GM18907 (cell line): ENCODE data around the gene LSP1.
"Not testable (repeated sequence)": the region's sequence is repeated elsewhere in the genome, so short reads cannot be mapped to it uniquely, and the experiment has no call there.

ENCODE experiments used
- ATAC-seq: cut with Tn5 transposase; IDR thresholded peaks from one replicate; pipeline ENCODE4 v1.9.1; 2021; ENCODE audit warnings: mild to moderate bottlenecking, moderate library complexity; ENCODE audit not compliant: unreplicated experiment

The LSP1 gene

DNA sequence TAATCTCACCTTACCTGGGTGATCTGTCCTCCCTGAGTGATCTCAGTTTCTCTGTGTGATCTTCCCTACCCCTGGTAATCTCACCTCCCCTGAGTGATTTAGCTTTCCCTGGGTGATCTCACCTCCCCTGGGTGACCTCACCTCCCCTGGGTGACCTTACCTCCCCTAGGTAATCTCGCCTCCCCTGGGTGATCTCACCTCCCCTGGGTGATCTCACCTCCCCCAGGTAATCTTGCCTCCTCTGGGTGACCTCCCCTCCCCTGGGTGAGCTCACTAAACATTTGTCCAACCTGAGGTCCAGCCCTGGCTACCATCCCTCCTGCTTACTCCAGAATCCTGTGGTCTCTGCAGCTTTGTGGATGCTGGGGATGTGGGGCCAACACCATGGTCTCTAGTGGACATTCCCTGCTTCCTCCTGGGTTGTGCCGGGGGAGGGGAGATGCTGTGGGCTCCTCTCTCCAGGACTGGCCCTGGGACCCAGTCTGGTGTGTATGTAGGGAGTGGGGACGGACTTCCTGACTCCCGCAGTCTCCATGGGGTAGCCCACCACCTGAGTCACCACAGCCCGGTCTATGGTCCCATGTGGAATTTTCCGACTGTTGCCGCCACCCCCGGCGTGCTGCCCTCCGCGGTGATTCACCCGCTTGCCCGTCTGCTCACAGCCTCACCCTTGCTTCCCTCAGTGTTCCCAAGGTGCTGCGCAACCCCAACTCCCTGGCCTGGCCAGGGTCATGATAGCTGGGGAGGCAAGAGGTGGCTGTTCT, 9.9 kb downstream of the LSP1 start:
- ATAC-seq = no peak

DNA sequence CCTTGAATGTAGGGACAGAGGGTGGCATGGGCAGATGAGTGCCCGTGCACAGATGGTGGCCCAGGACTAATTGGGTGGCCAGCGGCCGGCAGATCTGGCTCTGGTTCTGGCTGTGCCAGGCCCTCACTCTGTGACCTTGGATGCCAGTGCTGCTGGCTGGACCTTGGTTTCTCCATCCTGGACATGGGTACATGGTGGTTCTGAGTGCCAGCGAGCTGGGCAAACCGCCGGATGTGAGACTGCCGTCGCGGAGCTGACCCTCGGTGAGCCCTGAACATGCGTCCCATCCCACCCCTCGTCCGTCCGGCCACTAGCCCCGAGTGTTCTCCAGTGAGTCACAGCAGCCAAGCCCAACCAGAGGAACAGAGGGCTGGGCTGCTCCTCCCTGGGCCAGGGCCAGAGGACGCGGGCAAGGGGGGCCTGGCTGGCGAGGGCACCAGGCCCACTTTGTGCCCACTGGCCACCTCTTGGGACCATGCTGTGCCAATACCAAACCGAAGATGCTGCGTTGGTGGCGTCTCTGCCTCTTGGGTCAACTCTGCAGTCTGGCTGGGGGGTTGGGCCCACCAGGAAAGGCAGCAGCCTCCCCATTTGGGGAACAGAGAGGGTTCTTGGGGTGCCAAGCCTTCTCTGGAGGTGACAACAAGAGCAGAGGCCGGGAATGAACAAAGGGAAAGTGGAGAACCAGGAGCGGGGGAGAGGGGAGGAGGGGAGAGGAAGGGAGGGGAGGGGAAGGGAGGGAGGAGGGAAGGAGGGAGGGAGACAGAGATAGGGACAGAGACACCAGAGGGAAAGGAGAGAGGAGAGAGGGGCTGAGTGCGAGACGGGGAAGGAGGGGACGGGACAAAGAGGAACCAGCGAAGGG, 10.7 kb downstream of the LSP1 start:
- no peak for ATAC-seq

DNA sequence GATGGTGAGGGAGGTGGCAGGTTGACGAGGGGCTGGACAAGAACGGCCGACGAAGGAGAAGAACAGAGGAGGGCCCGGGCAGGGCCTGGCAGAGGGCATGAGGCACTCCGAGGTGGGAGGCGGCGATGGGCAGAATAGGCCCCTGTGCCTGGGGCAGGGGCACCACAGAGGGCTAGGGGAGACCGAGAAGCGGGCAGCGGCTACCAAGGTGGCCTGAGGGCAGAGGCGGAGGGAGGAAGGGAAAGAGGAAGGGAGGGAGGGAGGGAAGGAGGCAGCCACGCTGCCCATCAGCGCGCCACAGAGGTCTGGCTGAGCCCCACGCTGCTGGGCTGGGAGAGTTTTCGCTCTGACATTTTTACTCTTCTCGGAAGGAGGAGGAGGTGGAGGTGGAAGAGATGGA, 11.3 kb downstream of the LSP1 start:
- no peak for ATAC-seq

DNA sequence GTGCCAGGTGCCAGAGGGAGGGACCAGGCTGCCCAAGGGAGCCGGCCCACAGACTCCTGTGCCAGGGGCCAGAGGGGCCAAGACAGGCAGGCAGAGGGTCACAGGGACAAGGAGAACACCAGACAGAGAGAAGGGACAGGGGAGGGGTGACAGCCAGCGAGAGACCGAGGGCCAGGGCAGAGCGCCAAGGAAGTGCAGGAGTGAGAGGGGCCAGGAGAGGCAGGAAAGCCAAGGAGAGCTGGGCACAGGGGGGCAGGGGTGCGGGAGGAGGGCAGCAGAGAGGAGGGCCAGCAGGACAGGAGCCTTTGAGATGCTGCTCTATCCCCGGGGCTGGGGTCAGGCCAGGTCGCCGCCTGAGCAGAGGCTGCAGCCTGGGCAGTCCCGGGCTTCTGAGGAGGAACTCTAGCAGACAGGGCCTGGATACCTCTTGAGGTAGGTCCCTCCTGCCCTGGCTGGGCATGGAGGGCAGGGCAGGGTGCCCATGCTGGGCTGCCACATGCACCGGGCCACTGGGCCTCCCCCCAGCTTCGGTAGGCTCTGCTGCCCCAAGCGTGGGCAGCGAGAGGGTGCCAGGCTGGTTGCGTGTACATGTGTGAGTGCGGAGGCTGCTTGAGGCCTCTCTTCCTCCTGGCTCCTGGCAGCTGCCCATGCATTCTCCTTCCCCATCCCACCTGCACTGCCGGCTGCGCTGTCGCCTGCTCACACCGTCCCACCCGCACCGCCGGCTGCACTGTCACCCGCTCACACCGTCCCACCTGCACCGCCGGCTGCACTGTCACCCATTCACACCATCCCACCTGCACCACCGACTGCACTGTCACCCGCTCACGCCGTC, 12.2 kb downstream of the LSP1 start:
- ATAC-seq = no peak

DNA sequence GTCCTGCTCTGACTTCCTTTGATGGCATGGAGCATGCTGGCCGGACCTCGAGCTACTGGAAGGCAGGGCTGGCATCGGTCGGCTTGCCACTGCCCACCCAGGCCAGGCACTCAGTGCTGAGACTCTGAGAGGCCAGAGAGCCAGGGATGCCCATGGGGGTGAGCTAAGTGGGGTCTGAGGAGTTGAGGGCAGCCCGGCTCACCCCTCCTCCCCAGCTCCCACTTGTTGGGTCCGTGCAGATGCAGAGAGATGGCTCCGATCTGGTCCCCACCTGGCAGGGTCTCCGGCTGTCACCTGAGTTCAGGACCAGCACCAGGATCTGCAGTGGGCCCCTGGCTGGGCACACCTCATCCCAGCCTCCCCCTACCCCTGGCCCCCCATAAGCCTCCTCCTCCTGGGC, 13.3 kb downstream of the LSP1 start:
- no peak for ATAC-seq

- no peak for ATAC-seq
Observed at GRCh38 chr11:1866776-1867175, 13.9 kb downstream of the LSP1 start.

GRCh38 chr11:1867381-1867780, 14.5 kb downstream of the LSP1 start:
- ATAC-seq = no peak

DNA sequence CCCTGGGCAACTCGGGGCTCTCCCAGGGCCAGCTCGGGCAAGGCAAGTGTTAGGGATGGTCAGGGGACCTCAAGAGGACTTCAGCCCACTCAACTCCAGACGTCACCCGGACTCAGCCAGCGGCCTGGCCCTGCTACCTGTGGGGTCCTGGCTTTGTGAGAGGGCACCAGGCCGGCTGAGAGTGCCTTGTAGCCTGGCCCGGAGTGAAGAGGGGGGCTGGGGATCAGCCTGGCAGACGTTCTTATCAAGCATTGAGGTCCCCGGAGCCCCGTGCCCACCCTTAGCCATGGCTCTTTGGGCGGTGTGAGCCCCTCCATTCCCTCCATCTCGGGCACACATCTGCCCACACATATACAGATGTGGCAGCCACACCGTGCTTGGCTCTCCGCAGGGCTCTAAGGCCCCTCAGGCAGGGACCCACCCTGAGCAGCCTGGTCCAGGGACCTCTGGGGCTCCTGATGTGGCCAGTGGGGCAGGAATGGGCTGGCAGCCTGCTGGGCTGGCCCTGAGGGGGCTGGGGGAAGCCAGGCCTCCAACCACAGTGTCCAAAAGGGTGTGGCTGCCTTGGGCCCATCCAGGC, 15.3 kb downstream of the LSP1 start:
- no peak for ATAC-seq

- no peak for ATAC-seq
Observed at GRCh38 chr11:1868636-1869291, 15.9 kb downstream of the LSP1 start.

DNA sequence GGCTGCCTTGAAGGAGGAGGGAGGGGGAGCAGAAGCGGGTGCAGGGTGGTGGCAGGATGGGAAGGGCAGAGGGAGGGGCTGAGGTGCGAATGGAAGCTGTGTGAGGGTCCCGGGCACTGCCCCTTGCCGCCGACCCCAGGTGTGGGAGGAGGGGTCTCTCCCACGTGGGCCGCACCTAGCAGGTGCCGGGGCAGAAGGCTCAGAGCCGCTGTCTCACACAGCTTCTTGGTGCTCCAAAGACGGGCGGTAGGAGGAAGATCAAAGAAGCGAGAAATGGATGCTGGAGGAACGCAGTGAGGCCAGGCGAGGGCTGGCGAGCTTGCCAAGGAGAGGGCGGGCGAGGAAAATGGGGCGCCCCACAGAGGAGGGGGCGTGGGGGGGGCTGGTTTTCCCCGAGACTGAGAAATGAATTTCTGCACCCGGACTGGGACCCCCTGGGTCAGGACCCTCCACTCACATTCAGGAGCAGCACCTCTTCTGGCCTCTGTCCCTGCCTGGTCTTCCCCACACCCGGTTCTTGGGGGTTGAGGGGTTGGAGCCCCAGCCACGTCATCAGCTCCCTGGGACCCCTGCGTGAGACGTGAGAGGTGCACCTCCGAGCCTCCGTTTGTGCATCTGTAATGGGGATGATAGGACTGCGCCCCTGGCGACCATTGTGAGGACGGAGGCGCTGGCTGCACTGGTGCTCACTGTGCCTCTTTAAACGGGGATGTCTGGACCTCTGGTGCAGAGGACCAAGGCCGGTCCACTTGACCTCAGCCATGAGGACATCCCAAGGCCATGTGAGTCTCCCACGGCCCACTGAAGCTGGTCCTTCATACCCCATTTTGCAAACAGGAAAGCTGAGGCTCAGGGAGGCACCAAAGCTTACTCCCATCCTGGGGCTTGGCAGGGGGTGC, 16.8 kb downstream of the LSP1 start:
- no peak for ATAC-seq

DNA sequence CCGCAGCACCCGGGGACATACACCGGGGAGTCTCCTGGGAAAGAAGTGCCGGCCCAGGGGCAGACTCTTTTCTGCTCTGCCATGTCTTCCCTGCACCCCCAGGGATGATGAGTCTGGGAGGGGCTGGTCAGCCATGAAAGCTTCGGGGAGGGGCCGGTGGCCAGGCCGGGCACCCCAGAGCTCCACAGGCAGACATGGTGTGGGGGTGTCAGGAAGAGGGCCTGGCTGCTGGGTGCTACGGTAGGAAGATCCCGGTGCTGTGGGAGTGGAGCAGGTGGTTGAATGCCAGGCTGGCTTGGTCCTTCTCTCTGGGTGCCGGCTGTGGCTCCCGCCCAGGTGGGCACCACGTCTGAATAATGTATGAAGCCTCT, 17.4 kb downstream of the LSP1 start:
- no peak for ATAC-seq

DNA sequence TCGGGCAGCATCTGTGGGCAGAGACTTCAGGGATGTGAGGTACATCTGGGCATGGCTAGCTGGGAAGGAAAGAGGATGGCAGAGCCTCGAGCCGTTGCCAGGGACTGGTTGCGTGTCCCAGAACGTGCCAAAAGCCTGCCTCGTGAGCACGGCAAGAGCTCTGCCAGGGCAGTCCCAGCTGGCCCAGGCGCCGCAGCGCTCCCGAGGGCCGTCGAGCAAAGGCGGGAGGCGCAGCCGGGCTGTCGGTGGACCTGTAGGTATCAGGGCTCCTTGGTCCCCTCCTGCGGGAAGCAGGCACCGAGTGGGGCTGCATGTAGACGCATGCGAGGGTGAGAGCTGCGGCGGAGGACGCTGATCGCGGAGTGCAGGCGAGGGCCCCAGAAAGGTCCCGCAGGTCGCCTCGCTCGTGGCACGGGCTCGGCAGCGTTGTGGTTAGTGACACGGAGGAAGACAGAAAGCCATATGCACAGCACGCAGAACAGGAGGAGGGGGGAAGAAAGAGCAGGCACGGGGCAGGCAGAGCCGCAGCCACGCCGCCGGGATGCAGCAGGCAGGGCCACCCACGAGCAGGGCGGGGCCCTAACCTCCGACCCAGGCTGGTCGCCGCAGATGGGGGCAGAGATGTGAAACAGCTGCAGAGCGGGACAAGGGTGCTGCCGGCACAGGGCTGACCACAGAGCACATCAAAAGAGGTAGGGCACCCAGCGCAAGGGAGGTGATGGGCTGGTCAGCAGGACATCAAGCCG, 18.0 kb downstream of the LSP1 start:
- no peak for ATAC-seq

DNA sequence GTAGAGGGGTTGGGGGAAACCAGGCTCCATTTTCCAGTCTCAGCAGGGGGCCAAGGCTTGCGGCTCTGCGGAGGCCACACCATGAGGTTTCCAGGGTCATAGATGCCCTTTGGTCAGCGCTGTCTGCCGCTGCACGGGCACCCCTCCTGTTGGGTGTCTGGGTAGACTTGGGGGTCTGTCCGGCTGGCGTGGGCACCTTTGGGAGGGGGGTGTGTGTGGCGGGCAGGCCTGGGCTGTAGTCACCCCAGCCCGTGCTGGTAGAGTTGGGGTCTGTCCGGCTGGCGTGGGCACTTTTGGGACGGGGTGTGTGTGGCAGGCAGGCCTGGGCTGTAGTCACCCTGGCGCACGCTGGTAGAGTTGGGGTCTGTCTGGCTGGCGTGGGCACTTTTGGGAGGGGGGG, 18.6 kb downstream of the LSP1 start:
- no peak for ATAC-seq

- ATAC-seq = no peak
Observed at GRCh38 chr11:1872267-1872985, 19.5 kb downstream of the LSP1 start.

- no peak for ATAC-seq
Observed at GRCh38 chr11:1873048-1873812, 20.3 kb downstream of the LSP1 start.

GRCh38 chr11:1873813-1874150, 20.9 kb downstream of the LSP1 start:
- ATAC-seq = not testable (repeated sequence)

- ATAC-seq = not testable (repeated sequence)
Observed at GRCh38 chr11:1874441-1875092, 21.7 kb downstream of the LSP1 start.
